GM18907 (cell line): ENCODE measurements around the gene FBXO45.
"Not testable (repeated sequence)": the region's sequence is repeated elsewhere in the genome, so short reads cannot be mapped to it uniquely, and the experiment has no call there.

Experiments
- ATAC-seq: cut with Tn5 transposase; IDR thresholded peaks from one replicate; pipeline ENCODE4 v1.9.1; 2021; ENCODE audit warnings: mild to moderate bottlenecking, moderate library complexity; ENCODE audit not compliant: unreplicated experiment

FBXO45 gene, protein sequence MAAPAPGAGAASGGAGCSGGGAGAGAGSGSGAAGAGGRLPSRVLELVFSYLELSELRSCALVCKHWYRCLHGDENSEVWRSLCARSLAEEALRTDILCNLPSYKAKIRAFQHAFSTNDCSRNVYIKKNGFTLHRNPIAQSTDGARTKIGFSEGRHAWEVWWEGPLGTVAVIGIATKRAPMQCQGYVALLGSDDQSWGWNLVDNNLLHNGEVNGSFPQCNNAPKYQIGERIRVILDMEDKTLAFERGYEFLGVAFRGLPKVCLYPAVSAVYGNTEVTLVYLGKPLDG

GRCh38 chr3:196568246-196569002 lies at the start of gene FBXO45, which contains the start of gene WDR53:
FBXO45 (plus strand) TSS chr3:196568660; CDS start chr3:196568985, 325 bp downstream.
WDR53 (minus strand) TSS chr3:196568554; CDS start chr3:196561475, 7,079 bp downstream.
- peak; percentile 93 for ATAC-seq

- ATAC-seq = no peak
Measured at GRCh38 chr3:196518966-196519717, 49.3 kb upstream of the FBXO45 start.

DNA sequence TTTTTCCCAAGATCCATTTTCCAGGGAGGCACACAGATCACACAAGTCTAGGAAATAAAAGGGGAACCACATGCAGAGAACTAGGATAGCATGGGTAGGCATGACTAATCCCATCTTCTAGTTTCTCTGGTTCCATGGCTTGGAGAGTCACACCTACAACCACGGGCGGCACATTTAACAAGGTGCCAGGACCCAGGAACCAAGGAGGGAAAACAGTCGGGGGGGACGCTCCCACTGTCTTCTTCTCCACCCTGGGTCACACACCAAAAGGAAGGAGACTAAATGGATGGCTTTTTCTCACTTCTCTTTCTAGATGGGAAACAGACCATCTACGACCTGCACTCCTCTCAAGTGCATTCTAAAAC lies 48.8 kb upstream of the FBXO45 start:
- no peak for ATAC-seq

GRCh38 chr3:196521291-196521690 lies 47.2 kb upstream of the FBXO45 start:
- not testable (repeated sequence) for ATAC-seq

GRCh38 chr3:196523841-196524240 lies 44.6 kb upstream of the FBXO45 start:
- no peak for ATAC-seq

- no peak for ATAC-seq
Measured at GRCh38 chr3:196524527-196524926, 43.9 kb upstream of the FBXO45 start.

- no peak for ATAC-seq
Measured at GRCh38 chr3:196525141-196525540, 43.3 kb upstream of the FBXO45 start.

DNA sequence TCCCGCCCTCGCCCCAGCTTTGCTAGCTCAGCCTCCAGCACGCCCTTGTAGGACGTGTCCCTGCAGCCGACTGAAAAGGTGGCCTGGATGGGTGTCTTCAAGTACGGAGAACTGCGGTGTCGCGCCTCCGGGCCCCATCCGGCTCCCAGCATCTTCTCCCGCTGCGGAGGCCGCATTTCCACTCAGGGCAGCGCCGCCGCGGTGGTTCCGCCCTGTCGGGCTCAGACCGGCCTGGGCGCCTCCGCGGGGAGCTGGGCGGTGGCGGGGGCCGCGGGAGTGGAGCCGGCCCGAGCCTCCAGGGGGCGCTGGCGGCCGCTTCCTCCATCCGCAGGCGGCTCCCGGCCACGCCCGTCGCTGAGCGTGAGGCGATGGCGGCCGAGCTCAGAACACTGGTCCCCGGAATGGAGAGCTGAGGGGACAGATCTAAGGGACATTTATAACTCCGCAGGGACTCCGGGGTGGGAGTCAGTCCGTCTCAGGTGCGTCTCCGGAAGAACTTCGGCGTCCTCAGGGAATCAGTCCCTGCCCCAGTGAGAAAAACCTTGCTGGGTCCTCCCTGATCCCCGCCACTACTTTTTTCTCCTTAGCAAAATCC lies 39.7 kb upstream of the FBXO45 start:
- ATAC-seq = peak; percentile 84

- ATAC-seq = no peak
Measured at GRCh38 chr3:196531418-196531817, 37.0 kb upstream of the FBXO45 start.

DNA sequence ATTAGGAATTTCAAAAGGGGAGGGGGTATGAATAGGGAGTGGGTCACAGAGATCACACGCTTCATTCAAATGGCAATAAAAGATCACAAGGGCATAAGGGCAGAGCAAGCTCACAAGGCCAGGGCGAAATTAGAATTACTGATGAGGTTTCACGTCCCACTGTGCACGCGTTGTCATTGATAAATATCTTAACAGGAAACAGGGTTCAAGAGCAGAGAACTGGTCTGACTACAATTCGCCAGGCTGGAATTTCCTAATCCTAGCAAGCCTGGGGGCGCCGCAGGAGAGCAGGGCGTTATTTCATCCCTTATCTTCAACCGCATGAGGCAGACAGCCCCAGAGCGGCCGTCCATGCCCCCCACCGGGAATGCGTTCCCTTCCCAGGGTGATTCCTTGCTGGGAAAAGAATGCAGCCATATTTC lies 35.2 kb upstream of the FBXO45 start:
- ATAC-seq = no peak

DNA sequence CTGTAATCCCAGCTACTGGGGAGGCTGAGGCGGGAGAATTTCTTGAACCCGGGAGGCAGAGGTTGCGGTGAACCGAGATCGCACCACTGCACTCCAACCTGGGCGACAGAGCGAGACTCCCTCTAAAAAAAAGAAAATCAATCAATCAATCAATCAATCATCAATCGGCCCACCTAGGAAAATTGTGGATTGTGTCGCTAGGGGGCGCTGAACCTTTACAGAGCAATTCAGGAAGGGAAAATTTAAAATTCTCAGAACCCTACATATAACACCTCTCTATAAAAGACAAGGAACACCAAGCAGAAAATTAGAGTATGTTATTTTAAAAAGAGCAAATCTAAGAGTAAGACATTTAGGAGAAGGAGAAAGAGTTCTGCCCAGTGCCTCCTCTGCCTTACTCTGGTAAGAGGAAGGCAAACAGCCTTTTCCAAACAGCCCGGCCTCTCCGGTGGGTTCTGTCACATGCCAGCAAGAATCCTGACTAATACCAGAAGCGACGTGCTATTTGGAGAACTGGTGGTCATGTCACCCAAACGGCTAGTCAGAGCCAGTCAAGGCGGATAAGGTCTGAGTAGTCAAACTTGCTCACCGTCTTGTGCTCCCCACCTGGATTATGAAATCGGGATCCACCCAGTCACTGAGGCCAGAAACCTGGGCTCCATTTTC lies 31.0 kb upstream of the FBXO45 start:
- ATAC-seq = no peak

DNA sequence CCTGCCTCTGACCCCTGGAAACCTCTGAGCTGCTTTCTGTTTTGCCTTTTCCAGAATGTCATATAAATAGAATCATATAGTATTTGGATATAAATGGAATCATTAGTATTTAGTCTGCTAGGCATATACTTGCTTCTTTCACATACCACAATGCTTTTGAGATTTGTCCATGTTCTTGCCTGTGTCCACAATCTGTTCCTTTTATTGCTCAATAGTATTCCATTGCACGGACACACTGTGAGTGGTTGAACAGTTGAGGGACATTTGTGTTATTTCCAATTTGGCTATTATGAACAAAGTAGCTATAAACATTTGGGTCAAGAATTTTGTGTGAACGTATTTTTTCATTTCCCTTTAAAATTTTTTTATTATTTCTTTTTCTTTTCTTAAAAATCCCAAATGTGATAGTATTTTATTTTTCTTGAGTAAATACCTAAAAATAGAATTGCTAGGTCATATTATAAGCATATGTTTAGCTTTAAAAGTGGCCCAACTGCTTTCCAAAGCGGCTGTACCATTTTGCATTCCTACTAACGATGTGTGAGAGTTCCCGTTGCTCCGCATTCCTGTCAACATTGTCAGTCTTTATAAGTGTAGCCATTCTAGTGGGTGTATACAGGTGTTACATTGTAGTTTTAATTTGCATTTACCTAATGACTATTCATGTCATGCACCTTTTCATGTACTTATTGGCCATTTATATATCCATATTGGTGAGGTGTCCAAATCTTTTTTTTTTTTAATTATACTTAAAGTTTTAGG lies 26.6 kb upstream of the FBXO45 start:
- no peak for ATAC-seq

DNA sequence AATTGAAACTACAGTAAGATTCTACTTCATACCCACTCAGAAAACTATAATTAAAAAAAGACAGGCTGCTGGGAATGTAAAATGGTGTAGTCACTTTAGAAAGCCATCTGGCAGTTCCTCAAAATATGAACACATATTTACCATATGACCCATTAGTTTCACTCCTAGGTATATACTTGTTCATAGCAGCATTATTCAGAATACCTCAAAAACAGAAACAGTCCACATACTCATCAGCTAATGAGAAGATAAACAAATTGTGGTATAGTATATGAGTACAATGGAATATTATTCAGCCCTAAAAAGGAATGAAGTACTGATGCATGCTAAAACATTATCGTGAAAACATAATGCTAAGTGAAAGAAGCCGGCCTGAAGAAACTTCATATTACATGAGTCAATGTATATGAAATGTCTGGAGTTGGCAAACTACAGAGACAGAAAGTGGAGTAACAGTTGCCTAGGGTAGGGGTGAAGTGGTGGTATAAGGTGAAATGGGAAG lies 23.9 kb upstream of the FBXO45 start:
- no peak for ATAC-seq

GRCh38 chr3:196546537-196546936 lies 21.9 kb upstream of the FBXO45 start:
- no peak for ATAC-seq

DNA sequence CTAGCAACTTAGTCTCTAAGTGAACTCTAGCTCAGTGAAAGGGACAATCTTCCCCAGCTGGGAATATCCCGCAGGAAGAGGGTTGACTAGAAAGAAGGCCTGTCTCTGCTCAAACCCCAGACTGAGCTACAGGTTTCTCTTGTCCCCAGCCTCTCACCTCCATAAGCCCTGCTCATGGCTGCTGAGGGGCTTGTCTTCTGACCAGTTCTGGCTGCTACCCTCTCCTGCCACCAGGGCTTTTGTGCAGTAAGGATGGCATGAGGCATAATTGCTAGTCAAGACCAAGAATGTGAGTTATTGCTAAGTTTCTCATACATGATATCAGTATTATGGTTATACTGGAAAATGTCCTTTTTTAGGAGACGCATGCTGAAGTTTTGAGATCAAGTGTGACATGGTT lies 21.4 kb upstream of the FBXO45 start:
- no peak for ATAC-seq

DNA sequence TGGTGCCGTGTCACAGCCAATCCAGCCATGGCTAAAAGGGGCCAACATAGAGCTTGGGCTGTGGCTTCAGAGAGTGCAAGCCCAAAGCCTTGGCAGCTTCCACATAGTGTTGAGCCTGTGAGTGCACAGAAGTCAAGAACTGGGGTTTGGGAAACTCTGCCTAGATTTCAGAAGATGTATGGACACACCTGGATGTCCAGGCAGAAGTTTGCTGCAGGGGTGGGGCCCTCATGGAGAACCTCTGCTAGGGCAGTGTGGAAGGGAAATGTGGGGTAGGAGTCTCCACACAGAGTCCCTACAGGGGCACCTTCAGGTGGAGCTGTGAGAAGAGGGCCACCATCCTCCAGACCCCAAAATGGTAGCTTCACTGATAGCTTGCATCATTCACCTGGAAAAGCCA lies 19.1 kb upstream of the FBXO45 start:
- ATAC-seq = not testable (repeated sequence)

GRCh38 chr3:196550172-196550571 lies 18.3 kb upstream of the FBXO45 start:
- not testable (repeated sequence) for ATAC-seq

DNA sequence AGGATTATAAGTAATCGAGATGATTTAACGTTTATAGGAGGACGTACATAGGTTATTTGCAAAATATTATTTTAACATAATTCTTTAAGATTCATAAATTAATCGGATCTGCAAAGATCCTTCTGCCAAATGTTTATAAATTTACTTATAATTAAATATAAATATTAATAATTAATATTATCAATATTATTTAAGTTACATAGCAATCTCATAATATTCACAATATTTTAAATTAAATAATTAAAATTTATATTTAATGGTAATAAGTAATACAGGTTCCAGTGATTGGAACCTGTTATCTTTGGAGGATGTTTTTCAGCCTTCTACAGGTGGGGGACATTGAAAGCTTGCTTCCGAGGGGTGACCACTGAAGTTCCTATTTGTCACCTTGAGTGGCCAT lies 16.2 kb upstream of the FBXO45 start:
- ATAC-seq = no peak

DNA sequence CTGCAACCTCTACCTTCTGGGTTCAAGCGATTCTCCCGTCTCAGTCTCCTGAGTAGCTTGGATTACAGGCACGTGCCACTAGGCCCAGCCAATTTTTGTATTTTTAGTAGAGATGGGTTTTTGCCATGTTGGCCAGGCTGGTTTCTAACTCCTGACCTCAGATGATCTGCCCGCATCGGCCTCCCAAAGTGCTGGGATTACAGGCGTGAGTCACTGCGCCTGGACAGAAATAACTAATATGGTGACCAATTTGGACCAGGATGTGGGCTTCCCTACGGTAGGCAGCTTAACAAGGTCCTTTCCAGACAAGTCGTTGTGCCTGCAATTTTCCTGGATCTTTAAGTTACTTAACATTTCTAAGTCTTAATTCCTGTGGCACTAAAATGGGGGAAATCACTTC lies 14.9 kb upstream of the FBXO45 start:
- ATAC-seq = no peak

DNA sequence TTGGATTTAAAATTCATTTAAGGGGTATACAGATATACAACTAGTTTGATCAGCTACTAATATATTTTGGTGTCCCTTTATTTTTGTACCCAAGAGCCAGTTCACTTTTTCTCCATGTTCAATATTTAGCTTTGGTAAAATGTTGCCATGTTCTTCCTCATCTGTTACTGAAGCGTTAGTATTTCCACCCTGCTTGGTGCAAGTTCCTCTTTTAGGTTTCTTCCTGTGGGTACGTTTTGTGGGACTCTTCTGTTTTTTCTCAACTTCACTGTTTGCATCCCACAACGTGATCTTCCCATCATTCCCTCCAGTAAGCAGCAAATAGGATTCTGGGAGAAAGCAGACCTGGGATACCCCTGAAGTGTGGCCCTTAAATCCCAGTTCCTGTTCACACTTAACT lies 14.3 kb upstream of the FBXO45 start:
- no peak for ATAC-seq
